ENCODE measurements around the gene CD207.

The CD207 gene

DNA sequence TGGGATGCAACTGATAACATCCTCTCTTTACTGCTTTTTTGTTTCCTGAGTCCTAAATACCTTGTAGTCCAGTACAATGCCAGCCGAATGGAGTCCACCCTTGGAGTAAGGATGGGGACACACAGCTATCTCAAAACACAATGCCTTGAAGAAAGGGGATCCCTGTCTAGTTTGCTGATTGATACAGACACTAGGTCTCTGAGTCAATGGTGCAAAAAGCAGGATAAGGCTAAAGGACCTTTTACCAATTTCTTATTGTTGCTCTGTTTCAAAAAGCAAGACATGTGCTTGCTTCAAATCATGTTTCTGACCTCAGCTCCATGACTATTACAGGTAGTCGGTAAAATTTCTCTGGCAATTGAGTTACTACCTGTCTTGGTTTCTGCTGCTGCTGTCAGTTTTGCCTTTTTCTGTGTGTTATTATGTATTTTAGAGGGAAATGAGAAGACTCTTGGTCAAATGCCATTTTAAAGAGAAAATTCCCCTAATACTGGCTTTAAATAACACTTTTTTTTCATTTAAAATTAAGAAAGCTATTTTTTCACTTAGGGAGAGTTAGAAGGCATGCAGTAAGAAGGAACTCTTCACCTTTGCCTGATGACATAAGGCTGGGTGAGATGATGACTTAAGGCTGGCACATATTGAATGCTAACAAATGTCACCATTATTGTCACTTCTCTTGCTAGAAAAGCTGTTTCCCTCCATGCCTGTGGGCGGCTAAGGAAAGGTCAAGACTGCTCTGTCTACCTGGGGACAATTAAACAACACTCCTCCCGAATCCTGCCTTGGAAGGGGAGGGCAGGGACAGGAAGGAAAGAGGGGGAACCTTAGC lies 40.2 kb downstream of the CD207 start:
- no peak for DNase-seq (ENCODE audit: low read depth, low spot score)

DNA sequence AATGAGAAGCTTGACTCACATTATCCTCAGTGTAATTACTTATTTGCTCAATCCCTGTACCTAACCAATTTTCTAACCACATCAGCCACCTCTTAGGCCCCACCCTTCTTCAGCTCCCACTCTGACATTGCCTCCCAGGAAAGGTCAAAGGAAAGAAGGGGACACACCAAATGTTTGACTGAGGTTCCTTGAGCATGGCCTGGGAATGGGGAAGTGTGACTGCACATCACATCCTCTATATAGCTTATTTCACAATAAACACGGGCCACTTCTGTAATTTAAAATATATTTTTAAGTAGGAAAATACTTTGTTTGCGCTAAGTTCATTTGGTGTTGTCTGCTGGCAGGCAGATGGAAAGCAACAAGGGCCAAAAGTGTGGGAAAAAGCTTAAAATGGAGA lies 42.2 kb downstream of the CD207 start:
- DNase-seq (ENCODE audit: low read depth, low spot score), result no peak

DNA sequence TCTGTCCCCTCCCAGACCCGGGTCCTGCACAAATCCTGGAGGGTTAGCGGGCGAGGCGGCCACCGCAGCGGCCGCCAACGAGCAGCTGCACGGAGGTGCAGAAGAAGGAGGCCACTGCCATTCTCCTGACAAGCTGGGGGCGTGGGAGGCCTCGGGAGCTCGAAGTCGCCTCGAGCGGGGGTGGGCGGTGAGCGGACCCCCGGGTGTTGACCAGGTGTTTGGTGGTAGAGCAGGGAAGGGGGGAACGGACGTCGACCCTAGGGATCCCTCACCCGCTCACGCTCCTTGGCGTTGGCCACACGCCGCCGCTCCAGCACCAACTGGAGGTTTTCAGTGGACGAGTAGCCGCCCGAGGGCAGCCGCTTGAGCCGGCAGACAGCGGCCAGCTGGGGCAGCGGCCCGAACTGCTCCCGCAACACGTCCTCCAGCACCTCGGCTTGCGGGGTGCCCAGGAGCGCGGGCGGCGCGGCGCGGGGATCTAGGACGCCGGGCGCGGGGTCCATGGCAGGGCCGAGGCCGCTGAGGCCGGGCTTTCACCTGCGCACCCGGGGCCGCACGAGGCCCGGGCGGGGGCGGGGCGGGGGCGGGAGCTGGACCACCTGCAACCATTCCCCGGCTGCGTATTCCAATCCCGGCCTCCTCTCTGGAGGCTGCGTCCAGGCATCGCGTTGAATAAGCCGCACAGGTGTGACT lies 45.3 kb downstream of the CD207 start, which contains the start of gene FIGLA:
Gene FIGLA, minus strand, starts transcription at position 508 of the 693 bp plus-strand sequence. Its CDS starts 5 bp downstream, at position 503.
- no peak for DNase-seq (ENCODE audit: low read depth, low spot score)

DNA sequence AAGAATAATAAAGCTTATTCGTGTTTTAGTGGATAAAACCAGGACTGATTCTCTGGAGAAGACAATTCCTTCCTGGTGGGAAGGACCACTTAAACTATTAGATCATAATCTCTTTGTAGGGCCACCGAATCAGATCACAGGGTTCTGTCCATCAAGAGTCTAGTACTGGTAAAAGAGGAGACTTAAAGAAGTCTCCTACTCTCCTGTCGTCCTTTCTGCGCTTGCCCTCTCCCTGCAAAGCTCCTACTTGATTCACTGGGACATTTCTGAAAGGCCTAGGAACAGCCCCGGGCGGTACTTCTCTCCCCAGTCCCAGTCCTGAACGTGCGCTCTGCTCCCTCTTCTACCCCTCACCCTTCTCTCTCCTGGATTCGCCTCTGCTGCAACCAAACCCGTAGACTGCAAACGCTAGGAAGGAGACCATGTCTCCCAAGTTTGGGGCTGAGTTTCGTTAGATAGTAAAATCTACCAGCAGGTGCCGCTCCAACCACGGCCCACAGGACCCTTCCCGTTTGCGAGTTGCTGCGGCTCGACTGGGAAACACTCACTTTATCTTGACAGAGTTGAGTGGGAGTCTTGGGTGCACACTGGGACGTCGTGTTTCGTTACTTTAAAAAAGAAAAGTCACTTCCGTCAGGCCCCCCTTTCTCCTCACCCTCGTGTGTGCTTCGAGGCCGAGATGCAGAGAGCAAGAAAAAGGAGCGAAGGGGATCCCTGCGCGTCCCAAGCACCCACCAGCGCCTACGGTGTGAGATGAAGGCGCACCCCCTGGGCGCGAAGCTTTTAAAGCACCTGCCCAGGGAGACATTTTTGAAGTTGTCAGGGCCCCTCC lies 46.1 kb downstream of the CD207 start:
- no peak for DNase-seq (ENCODE audit: low read depth, low spot score)

DNA sequence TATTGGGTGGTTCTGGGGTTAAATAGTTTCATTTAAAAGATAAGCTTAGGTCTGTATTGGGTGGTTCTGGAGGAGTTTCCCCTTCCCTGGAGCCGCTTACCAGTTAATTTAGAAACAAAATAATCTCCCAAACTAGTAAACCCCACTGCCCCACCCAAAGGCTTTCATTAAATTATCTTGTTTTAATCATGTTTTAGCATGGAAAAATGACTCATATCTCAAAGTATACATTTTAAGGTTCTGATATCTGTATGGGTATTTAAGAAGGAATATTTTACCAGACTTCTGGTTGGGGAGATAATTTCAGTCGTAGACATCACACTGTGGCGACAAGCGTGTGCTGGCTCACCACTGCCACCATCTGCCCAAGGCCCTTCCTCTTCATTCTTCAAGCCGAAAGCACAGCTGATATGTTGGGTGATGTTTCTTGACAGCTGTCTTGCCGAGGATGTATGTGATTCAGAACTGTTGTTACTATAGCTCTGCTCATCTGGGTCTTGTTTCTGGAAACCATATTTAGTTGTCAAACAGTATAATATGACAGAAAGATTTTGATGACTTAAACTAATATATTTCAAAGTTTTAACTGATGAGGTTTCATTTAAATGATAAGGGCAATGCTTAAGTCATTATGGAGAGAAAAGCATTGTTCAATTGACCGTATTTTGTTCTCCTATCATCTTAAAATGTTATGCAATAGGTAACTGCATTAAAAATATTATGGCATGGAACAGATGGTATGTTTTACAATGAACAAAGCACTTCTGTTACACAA lies 50.3 kb downstream of the CD207 start:
- DNase-seq (ENCODE audit: low read depth, low spot score), result no peak

DNA sequence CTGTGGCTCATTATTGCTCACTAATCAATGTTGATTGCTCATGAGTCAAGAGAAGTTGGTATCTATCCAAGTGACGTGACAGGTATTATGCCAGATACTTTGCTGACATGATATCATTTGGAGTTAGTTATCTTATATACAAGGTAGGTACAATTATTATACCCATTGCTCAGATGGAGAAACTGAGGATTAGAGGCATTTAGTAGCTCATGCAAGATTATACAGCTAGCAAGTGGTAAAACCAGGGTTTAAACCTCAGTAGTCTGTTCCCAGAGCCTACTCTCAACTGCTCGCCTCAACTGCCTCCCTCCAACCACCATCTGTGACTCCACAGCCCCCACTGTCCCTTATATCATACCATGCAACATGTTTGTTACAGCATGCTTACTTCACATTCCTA lies 51.3 kb downstream of the CD207 start:
- no peak for DNase-seq (ENCODE audit: low read depth, low spot score)

Measured in smooth muscle cell of the brain vasculature (primary cell).